Measurements from ENCODE around the gene PRCD. TPM values are rescaled to one million over a fixed set of nuclear protein-coding genes. Genes with fewer than 3 reads are reported as not detected.

Gene PRCD
- total RNA-seq, 2 experiments from 2014 or later = not detected

GRCh38 chr17:76502341-76503211 is 37.3 kb upstream of the PRCD start:
- TF ChIP-seq CTCF (IDR thresholded peaks at IDR 0.05) = no peak
- H3K36me3 Mint-ChIP-seq (ENCODE audit: low read depth) = no peaks in the 10 kb centered on the region
- H3K4me3 ChIP-seq (ENCODE audit: low read length) = no peak overlapping the region
- H3K27me3 ChIP-seq (ENCODE audit: control insufficient read depth in 1 of 2, insufficient read depth in 2 of 2, low read length in 2 of 2) = no peaks in the 10 kb centered on the region
- intact Hi-C loops (cut with DNase I, micrococcal nuclease) = loop anchor here (5.0 to 10.0 kb wide), 2 partner anchors 198 to 400 kb away; partner anchors contain the start of genes EXOC7 (in 1 of the 2) and QRICH2 (in 1 of the 2)
- no peaks in the 10 kb centered on the region for H3K27me3 Mint-ChIP-seq
- no peak overlapping the region for H3K27ac ChIP-seq (ENCODE audit: low read depth in 1 of 2, low read length in 2 of 2)
- ChIA-PET POLR2A (interaction anchor here (0.7 to 2.1 kb wide), 7 partner anchors 7 to 92 kb away, joined by 3 to 12 read pairs (median 3); partner anchors contain the start of gene AANAT), CTCF (no interaction called here)
- H3K4me1 ChIP-seq (ENCODE audit: insufficient read depth, low read length) = peaks cover 59% of the 10 kb centered on the region
- ATAC-seq (ENCODE audit: poor library complexity) (no peak), DNase-seq (no peak)
- no peaks in the 10 kb centered on the region for H3K36me3 ChIP-seq (ENCODE audit: insufficient read depth, low read length)
- H3K4me3 Mint-ChIP-seq = peak overlapping the region; percentile 42
- H3K9me3 ChIP-seq (ENCODE audit: control insufficient read depth in 1 of 2, insufficient read depth in 1 of 2, low read length in 2 of 2) = no peaks in the 10 kb centered on the region
- peaks cover 38% of the 10 kb centered on the region for H3K4me1 Mint-ChIP-seq (ENCODE audit: low read depth)
- H3K9me3 Mint-ChIP-seq = no peaks in the 10 kb centered on the region
- H3K27ac Mint-ChIP-seq = peak overlapping the region; percentile 94

GRCh38 chr17:76504117-76504516 is 35.7 kb upstream of the PRCD start:
- Histone ChIP-seq H3K36me3 (ENCODE audit: insufficient read depth, low read length) (no peaks in the 10 kb centered on the region), H3K4me3 (ENCODE audit: low read length) (no peak overlapping the region), H3K27me3 (ENCODE audit: control insufficient read depth in 1 of 2, insufficient read depth in 2 of 2, low read length in 2 of 2) (no peaks in the 10 kb centered on the region), H3K27ac (ENCODE audit: low read depth in 1 of 2, low read length in 2 of 2) (no peak overlapping the region), H3K4me1 (ENCODE audit: insufficient read depth, low read length) (peaks cover 44% of the 10 kb centered on the region), H3K9me3 (ENCODE audit: control insufficient read depth in 1 of 2, insufficient read depth in 1 of 2, low read length in 2 of 2) (no peaks in the 10 kb centered on the region)
- ChIA-PET CTCF (interaction anchor here (0.7 kb wide), 1 partner anchor 82 kb away, joined by 3 read pairs; no protein-coding TSS in a partner anchor), POLR2A (no interaction called here)
- TF ChIP-seq CTCF (IDR thresholded peaks at IDR 0.05) = no peak
- H3K4me1 Mint-ChIP-seq (ENCODE audit: low read depth) = peaks cover 32% of the 10 kb centered on the region
- intact Hi-C loops (cut with DNase I, micrococcal nuclease) = loop anchor here (5.0 to 10.0 kb wide), 2 partner anchors 199 to 402 kb away; partner anchors contain the start of genes EXOC7 (in 1 of the 2) and QRICH2 (in 1 of the 2)
- peak overlapping the region; percentile 56 for H3K27ac Mint-ChIP-seq
- DNase-seq = no peak
- H3K9me3 Mint-ChIP-seq = no peaks in the 10 kb centered on the region
- H3K4me3 Mint-ChIP-seq = peak overlapping the region; percentile 34
- H3K36me3 Mint-ChIP-seq (ENCODE audit: low read depth) = no peaks in the 10 kb centered on the region
- H3K27me3 Mint-ChIP-seq = no peaks in the 10 kb centered on the region
- no peak for ATAC-seq (ENCODE audit: poor library complexity)

GRCh38 chr17:76506408-76507345 is 33.2 kb upstream of the PRCD start:
- peak; percentile 85 for ATAC-seq (ENCODE audit: poor library complexity)
- CTCF ChIA-PET = interaction anchor here (1.0 to 1.6 kb wide), 3 partner anchors 16 to 98 kb away, joined by 3 to 7 read pairs (median 5); no protein-coding TSS in a partner anchor
- no peaks in the 10 kb centered on the region for H3K27me3 Mint-ChIP-seq

More at GRCh38 chr17:76506408-76507345, 33.2 kb upstream of the PRCD start:
- Mint-ChIP-seq H3K36me3 (ENCODE audit: low read depth) (no peaks in the 10 kb centered on the region), H3K9me3 (no peaks in the 10 kb centered on the region), H3K4me1 (ENCODE audit: low read depth) (peaks cover 16% of the 10 kb centered on the region), H3K27ac (no peak overlapping the region), H3K4me3 (no peak overlapping the region)
- POLR2A ChIA-PET = interaction anchor here (0.6 to 1.5 kb wide), 3 partner anchors 9 to 98 kb away, joined by 3 to 12 read pairs (median 6); no protein-coding TSS in a partner anchor
- TF ChIP-seq CTCF (IDR thresholded peaks at IDR 0.05) = peak; percentile 89
- H3K4me3 ChIP-seq (ENCODE audit: low read length) = no peak overlapping the region
- no peaks in the 10 kb centered on the region for H3K9me3 ChIP-seq (ENCODE audit: control insufficient read depth in 1 of 2, insufficient read depth in 1 of 2, low read length in 2 of 2)
- peaks cover 32% of the 10 kb centered on the region for H3K4me1 ChIP-seq (ENCODE audit: insufficient read depth, low read length)
- no peaks in the 10 kb centered on the region for H3K27me3 ChIP-seq (ENCODE audit: control insufficient read depth in 1 of 2, insufficient read depth in 2 of 2, low read length in 2 of 2)
- H3K27ac ChIP-seq (ENCODE audit: low read depth in 1 of 2, low read length in 2 of 2) = no peak overlapping the region
- intact Hi-C loops (cut with DNase I, micrococcal nuclease) = loop anchor here (1.0 to 10.0 kb wide), 4 partner anchors 40 to 204 kb away; partner anchors contain the start of gene QRICH2 (in 1 of the 2)
- no peaks in the 10 kb centered on the region for H3K36me3 ChIP-seq (ENCODE audit: insufficient read depth, low read length)
- peak; percentile 74 to 94 (median 88) for DNase-seq

Data from CD4-positive, alpha-beta T cell (primary cell).